Esophagus squamous epithelium (tissue), 5 donors: ENCODE data around the gene GGTLC1. TPM values are rescaled to one million over a fixed set of nuclear protein-coding genes. Genes with fewer than 3 reads are reported as not detected.

ENCODE experiments used
- DNase-seq: peaks from one replicate; lab custom pipeline; 2025; lab: John Stamatoyannopoulos, UW
- H3K27ac ChIP-seq, 4 donors: fragments of 200-600 bp; sonication (generic); one replicate each; pipeline ENCODE4 v1.5.1; 2016 to 2019; ENCODE audit warnings: mild to moderate bottlenecking in 1 of 4
- H3K27me3 ChIP-seq, 4 donors: fragments of 200-600 bp; sonication (generic); 1 replicate in 3 of 4; 2 replicates in 1 of 4; pipeline versions ENCODE4 v1.5.1 to v1.6.0; 2017 to 2021; ENCODE audit warnings: antibody characterized with exemption in 1 of 4
- H3K36me3 ChIP-seq, 3 donors: fragments of 200-600 bp; sonication (generic); one replicate each; pipeline ENCODE4 v1.5.1; 2016 to 2019
- H3K4me1 ChIP-seq, 3 donors: fragments of 200-600 bp; sonication (generic); one replicate each; pipeline ENCODE4 v1.5.1; 2017 to 2019
- H3K4me3 ChIP-seq, 4 donors: fragments of 200-600 bp; sonication (generic); 1 replicate in 3 of 4; 2 replicates in 1 of 4; pipeline ENCODE4 v1.5.1; 2016 to 2019; ENCODE audit warnings: mild to moderate bottlenecking in 2 of 4, moderate library complexity in 1 of 4
- H3K9me3 ChIP-seq, 3 donors: fragments of 200-600 bp; sonication (generic); one replicate each; pipeline ENCODE4 v1.5.1; 2016 to 2019
- POLR2A ChIP-seq, 4 donors: fragments of 450-650 bp; IDR thresholded peaks; one replicate each; pipeline ENCODE4 v1.6.1; 2017; ENCODE audit warnings: antibody characterized with exemption in 4 of 4, mild to moderate bottlenecking in 4 of 4, moderate library complexity in 3 of 4
- WGBS, 2 donors: methylation state at CpG; one replicate each; pipeline ENCODE4 v1.1.5; 2018; 5-methylcytosine and 5-hydroxymethylcytosine counted together
- intact Hi-C: fragments of 100-400 bp; cut with DNase I; formaldehyde crosslinking; loops from one replicate; pipeline ENCODE4 v1.15.0; 2022
- total RNA-seq, 4 donors: library from RNA; depleted of rRNA; stranded (reverse); fragments of >200 nt; gene quantifications; one replicate each; pipeline ENCODE4 v1.1.0, GENCODE V29; 2016
- TF ChIP-seq, protein P1 (sequence below), 6 experiments: fragments of 450-650 bp in 4 of 6; fragments of 200-600 bp in 2 of 6; sonication (generic) in 2 of 6; IDR thresholded peaks; one replicate each; pipeline ENCODE4 v1.5.1; 2016 to 2019; ENCODE audit warnings: antibody characterized with exemption in 6 of 6, mild to moderate bottlenecking in 4 of 6, moderate library complexity in 4 of 6
- donor health status: DM: yes; HTN: yes; CAD: no.

Gene GGTLC1
- total RNA-seq, 4 donors from 2014 or later = not detected

DNA sequence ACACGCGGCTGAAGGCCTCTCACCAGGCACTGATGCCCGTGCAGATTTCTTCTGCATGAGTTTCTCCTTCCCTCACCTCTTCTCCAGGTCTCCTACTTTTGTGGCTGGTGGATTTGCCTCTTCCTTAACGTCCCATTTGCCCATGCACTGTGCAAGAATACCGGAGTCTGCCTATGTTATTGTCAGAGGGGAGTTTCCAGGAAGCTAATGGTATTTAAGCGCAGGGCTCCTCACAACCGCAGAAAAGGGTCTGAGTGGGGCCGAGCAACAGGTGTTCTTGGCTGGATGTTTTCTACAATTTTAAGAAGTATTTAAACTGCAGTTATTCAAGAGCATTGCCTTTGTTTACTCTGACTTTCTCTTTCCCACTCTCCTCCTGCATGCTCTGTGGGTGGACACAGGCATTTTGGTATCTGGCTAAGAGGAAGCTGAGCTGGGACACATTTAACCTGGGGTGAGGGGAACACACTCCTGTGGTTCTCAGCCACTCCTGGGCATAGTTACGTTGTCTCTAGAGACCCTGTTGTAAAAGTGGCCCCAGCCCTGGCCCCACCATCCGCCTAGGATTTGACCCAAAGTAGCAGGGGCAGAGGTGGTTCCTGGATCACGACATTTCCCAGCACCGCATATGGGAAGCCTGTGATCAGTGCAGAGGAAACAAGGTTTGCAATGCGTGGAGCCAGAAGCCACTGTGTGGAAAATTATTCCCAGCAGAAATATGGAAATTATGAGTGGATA, 34.4 kb downstream of the GGTLC1 start:
- WGBS, 2 donors = 62 to 69% methylated on average over 12 to 13 of the region's 13 CpGs

DNA sequence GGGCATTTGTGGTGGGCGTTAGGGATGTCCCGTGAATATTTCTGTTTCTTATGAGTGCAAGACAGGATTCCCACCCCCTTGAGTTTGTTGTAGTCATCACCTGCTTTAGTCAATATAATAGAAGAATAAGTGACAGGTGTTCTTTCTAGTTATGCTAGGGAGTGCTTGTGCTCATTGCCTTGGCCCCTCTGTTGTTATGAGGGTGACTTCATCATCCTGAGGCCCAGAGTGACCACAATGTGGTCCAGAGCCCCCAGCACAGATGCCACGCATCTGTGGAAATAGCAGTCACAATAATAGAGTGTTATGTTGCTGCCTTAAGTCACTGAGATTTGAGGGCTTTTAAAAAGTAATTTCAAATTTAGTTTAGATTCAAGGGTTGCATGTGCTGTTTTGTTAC, 42.4 kb downstream of the GGTLC1 start:
- H3K4me3 ChIP-seq = no peak overlapping the region
- no peak for DNase-seq
- intact Hi-C loops = no loop called here
- 40 to 65% methylated on average over 2 to 3 of the region's 3 CpGs for WGBS, 2 donors
- H3K27me3 ChIP-seq = peaks cover 0 to 2% (median 0%) of the 10 kb centered on the region in 4 donors
- no peak overlapping the region for H3K27ac ChIP-seq
- TF ChIP-seq POLR2A (IDR thresholded peaks at IDR 0.05) = no peak
- TF ChIP-seq, protein P1, sequence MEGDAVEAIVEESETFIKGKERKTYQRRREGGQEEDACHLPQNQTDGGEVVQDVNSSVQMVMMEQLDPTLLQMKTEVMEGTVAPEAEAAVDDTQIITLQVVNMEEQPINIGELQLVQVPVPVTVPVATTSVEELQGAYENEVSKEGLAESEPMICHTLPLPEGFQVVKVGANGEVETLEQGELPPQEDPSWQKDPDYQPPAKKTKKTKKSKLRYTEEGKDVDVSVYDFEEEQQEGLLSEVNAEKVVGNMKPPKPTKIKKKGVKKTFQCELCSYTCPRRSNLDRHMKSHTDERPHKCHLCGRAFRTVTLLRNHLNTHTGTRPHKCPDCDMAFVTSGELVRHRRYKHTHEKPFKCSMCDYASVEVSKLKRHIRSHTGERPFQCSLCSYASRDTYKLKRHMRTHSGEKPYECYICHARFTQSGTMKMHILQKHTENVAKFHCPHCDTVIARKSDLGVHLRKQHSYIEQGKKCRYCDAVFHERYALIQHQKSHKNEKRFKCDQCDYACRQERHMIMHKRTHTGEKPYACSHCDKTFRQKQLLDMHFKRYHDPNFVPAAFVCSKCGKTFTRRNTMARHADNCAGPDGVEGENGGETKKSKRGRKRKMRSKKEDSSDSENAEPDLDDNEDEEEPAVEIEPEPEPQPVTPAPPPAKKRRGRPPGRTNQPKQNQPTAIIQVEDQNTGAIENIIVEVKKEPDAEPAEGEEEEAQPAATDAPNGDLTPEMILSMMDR (IDR thresholded peaks at IDR 0.05) = no peak
- H3K9me3 ChIP-seq = no peaks in the 10 kb centered on the region
- H3K4me1 ChIP-seq = no peaks in the 10 kb centered on the region
- H3K36me3 ChIP-seq = no peaks in the 10 kb centered on the region

More for the DNA sequence above, 34.4 kb downstream of the GGTLC1 start:
- Histone ChIP-seq H3K9me3 (no peaks in the 10 kb centered on the region), H3K27me3 (peaks cover 0 to 20% (median 0%) of the 10 kb centered on the region in 4 donors), H3K4me3 (no peak overlapping the region), H3K27ac (no peak overlapping the region), H3K4me1 (no peaks in the 10 kb centered on the region), H3K36me3 (no peaks in the 10 kb centered on the region)
- intact Hi-C loops = no loop called here
- no peak for DNase-seq
- TF ChIP-seq, protein P1 (IDR thresholded peaks at IDR 0.05) = no peak
- TF ChIP-seq POLR2A (IDR thresholded peaks at IDR 0.05) = no peak

DNA sequence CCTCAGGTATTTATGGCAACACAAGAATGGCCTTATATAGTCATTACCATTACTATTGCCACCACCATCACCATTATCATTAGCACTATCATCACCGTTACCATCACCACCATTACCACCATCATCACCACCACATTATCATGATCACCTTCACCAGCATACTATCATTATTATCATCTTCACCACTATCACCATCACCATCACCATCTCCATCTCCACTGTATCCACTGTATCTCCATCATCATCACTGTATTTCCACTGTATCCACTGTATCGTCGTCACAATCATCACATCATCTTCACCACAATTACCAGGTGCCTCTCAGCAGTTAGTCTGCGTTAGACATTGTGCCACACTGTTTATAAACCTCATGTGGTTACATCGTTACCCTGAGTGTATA, 45.3 kb downstream of the GGTLC1 start:
- intact Hi-C loops = no loop called here
- Histone ChIP-seq H3K4me1 (no peaks in the 10 kb centered on the region), H3K4me3 (no peak overlapping the region), H3K27ac (no peak overlapping the region), H3K9me3 (no peaks in the 10 kb centered on the region), H3K27me3 (no peaks in the 10 kb centered on the region), H3K36me3 (no peaks in the 10 kb centered on the region)
- no peak for DNase-seq
- TF ChIP-seq POLR2A (IDR thresholded peaks at IDR 0.05) = no peak
- TF ChIP-seq, protein P1 (IDR thresholded peaks at IDR 0.05) = no peak
- WGBS, 2 donors = 76 to 77% methylated on average over 5 of the region's 5 CpGs

DNA sequence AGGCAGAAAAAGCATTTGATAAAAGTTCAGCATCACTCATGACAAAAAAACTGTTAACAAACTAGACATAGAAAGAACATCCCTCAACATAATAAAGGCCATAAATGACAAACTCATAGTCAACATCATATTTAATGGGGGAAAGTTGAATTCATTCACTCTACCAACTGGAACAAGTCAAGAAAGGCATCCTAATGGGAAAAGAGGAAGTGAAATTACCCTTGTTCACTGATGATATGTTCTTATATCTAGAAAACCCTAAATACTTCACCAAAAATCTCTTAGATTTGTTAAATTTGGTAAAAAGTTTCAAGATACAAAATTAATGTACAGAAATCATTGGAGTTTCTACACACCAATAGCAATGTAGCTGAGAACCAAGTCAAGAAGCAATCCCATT, 48.9 kb downstream of the GGTLC1 start:
- DNase-seq = no peak
- Histone ChIP-seq H3K9me3 (no peaks in the 10 kb centered on the region), H3K27ac (no peak overlapping the region), H3K36me3 (no peaks in the 10 kb centered on the region), H3K4me1 (no peaks in the 10 kb centered on the region), H3K4me3 (no peak overlapping the region), H3K27me3 (peaks cover 0 to 10% (median 0%) of the 10 kb centered on the region in 4 donors)
- intact Hi-C loops = no loop called here
- no peak for TF ChIP-seq POLR2A (IDR thresholded peaks at IDR 0.05)
- TF ChIP-seq, protein P1 (IDR thresholded peaks at IDR 0.05) = no peak

DNA sequence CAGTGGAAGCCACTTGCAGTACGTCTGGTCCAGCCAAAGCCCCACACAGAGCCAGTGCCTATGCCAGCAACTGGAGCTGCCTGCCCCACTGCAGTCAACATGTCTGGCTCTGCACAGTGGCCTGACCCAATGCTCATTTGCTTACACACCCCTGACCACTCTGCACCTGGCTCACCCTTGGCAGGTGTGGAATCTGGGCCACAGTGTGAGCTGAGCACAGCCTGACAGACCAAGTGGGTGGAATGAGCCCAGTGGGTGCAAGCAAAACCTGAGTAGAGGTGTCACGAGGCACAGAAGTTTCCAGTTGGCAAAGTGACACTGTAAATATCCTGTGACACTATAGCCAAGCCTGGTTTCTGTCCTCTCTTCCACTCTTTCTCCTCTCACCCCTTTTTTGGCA, 49.5 kb downstream of the GGTLC1 start:
- Histone ChIP-seq H3K4me1 (no peaks in the 10 kb centered on the region), H3K4me3 (no peak overlapping the region), H3K27ac (no peak overlapping the region), H3K9me3 (no peaks in the 10 kb centered on the region), H3K36me3 (no peaks in the 10 kb centered on the region), H3K27me3 (peaks cover 0 to 10% (median 0%) of the 10 kb centered on the region in 4 donors)
- intact Hi-C loops = no loop called here
- WGBS, 2 donors = 47 to 49% methylated on average over 2 of the region's 2 CpGs
- TF ChIP-seq, protein P1 (IDR thresholded peaks at IDR 0.05) = no peak
- TF ChIP-seq POLR2A (IDR thresholded peaks at IDR 0.05) = no peak
- no peak for DNase-seq
